WTC11 (cell line): ENCODE data around the gene PPFIBP2. TPM values are rescaled to one million over a fixed set of nuclear protein-coding genes. Genes with fewer than 3 reads are reported as not detected.

Experiments
- ATAC-seq: fragments of 200-7000 bp; cut with Tn5 transposase; 2 replicates; pipeline ENCODE4 v1.10.0; 2021; ENCODE audit warnings: mild to moderate bottlenecking, moderate library complexity
- CTCF ChIA-PET: fragments of 300-600 bp; sonication (Branson Sonifier 250); formaldehyde crosslinking; loops from one replicate; lab custom pipeline; 2021; ENCODE audit warnings: antibody characterized with exemption; lab: Charles Lee
- POLR2A ChIA-PET: fragments of 350-600 bp; sonication (Branson Sonifier 250); formaldehyde crosslinking; loops from one replicate; lab custom pipeline; 2021; ENCODE audit warnings: antibody characterized with exemption; lab: Charles Lee
- DNase-seq: peaks from one replicate; pipeline ENCODE4 v3.0.0; 2021; ENCODE audit warnings: low spot score
- H3K27ac Mint-ChIP-seq: 2 replicates; pipeline ENCODE4 v1.8.0; 2021; ENCODE audit warnings: mixed read lengths
- H3K27me3 Mint-ChIP-seq: 2 replicates; pipeline ENCODE4 v1.8.0; 2021; ENCODE audit warnings: low read depth, mild to moderate bottlenecking, moderate library complexity, mixed read lengths
- H3K36me3 Mint-ChIP-seq: 2 replicates; pipeline ENCODE4 v1.8.0; 2021; ENCODE audit warnings: mixed read lengths
- H3K4me1 Mint-ChIP-seq: 2 replicates; pipeline ENCODE4 v1.8.0; 2022; ENCODE audit warnings: mixed read lengths
- H3K4me3 Mint-ChIP-seq: 2 replicates; pipeline ENCODE4 v1.8.0; 2021; ENCODE audit warnings: mild to moderate bottlenecking, moderate library complexity, mixed read lengths
- H3K9me3 Mint-ChIP-seq: 2 replicates; pipeline ENCODE4 v1.8.0; 2021; ENCODE audit warnings: mixed read lengths
- ATF1 ChIP-seq: sonication (generic); formaldehyde crosslinking; IDR thresholded peaks from 2 replicates; pipeline ENCODE4 v1.8.1; 2023; ENCODE audit warnings: mild to moderate bottlenecking, moderate library complexity, missing genetic modification reagents
- FOXJ3 ChIP-seq: sonication (generic); formaldehyde crosslinking; IDR thresholded peaks from 2 replicates; pipeline ENCODE4 v1.9.0; 2021; ENCODE audit warnings: missing genetic modification reagents, mild to moderate bottlenecking, borderline replicate concordance
- KAT7 ChIP-seq: sonication (generic); formaldehyde crosslinking; IDR thresholded peaks from 2 replicates; pipeline ENCODE4 v1.8.1; 2023; ENCODE audit warnings: missing genetic modification reagents, mild to moderate bottlenecking, borderline replicate concordance
- NFYB ChIP-seq: sonication (generic); formaldehyde crosslinking; conservative IDR thresholded peaks from 2 replicates; pipeline ENCODE4 v1.8.0; 2022; ENCODE audit warnings: low read depth, missing genetic modification reagents
- NR3C1 ChIP-seq: sonication (generic); formaldehyde crosslinking; conservative IDR thresholded peaks from 2 replicates; pipeline ENCODE4 v1.8.1; 2023; ENCODE audit warnings: low read depth, mild to moderate bottlenecking, missing genetic modification reagents
- PRRX2 ChIP-seq: fragments of 250-450 bp; sonication (Bioruptor Pico); IDR thresholded peaks from 2 replicates; pipeline ENCODE4 v1.8.0; 2021; ENCODE audit warnings: mild to moderate bottlenecking
- ZNF138 ChIP-seq: sonication (generic); formaldehyde crosslinking; conservative IDR thresholded peaks from 2 replicates; pipeline ENCODE4 v1.8.1; 2022; ENCODE audit warnings: mild to moderate bottlenecking, moderate library complexity, missing genetic modification reagents
- total RNA-seq: library from RNA; stranded (reverse); gene quantifications from 3 replicates; pipeline ENCODE4 v1.2.3, GENCODE V29; 2021
- TF ChIP-seq, protein P1 (sequence below): fragments of 250-450 bp; sonication (Bioruptor Pico); IDR thresholded peaks from 2 replicates; pipeline ENCODE4 v1.9.0; 2021; ENCODE audit warnings: mild to moderate bottlenecking, borderline replicate concordance
- TF ChIP-seq, protein P2 (sequence below): sonication (generic); formaldehyde crosslinking; IDR thresholded peaks from 2 replicates; pipeline ENCODE4 v1.8.1; 2023; ENCODE audit warnings: mild to moderate bottlenecking, moderate library complexity, missing genetic modification reagents
- TF ChIP-seq, protein P3 (sequence below): fragments of 250-450 bp; sonication (Bioruptor Pico); conservative IDR thresholded peaks from 2 replicates; pipeline ENCODE4 v1.9.0; 2021; ENCODE audit warnings: mild to moderate bottlenecking
- TF ChIP-seq, protein P4 (sequence below): sonication (generic); formaldehyde crosslinking; IDR thresholded peaks from 2 replicates; pipeline ENCODE4 v1.8.1; 2023; ENCODE audit warnings: mild to moderate bottlenecking, missing genetic modification reagents, moderate library complexity
- TF ChIP-seq, protein P5 (sequence below): fragments of 250-450 bp; sonication (Bioruptor Pico); IDR thresholded peaks from 2 replicates; pipeline ENCODE4 v1.9.0; 2021; ENCODE audit warnings: mild to moderate bottlenecking
- TF ChIP-seq, protein P6 (sequence below): fragments of 250-450 bp; sonication (Bioruptor Pico); IDR thresholded peaks from 2 replicates; pipeline ENCODE4 v2.1.2; 2022; ENCODE audit warnings: mild to moderate bottlenecking, moderate library complexity
- TF ChIP-seq, protein P7 (sequence below): sonication (generic); formaldehyde crosslinking; IDR thresholded peaks from 2 replicates; pipeline ENCODE4 v1.8.0; 2022; ENCODE audit warnings: mild to moderate bottlenecking, missing genetic modification reagents
- TF ChIP-seq, protein P8 (sequence below): sonication (generic); formaldehyde crosslinking; IDR thresholded peaks from 2 replicates; pipeline ENCODE4 v1.8.1; 2022; ENCODE audit warnings: low read depth, missing genetic modification reagents, borderline replicate concordance

Gene PPFIBP2
- total RNA-seq, 1 experiment from 2014 or later, result 21.4 TPM

DNA sequence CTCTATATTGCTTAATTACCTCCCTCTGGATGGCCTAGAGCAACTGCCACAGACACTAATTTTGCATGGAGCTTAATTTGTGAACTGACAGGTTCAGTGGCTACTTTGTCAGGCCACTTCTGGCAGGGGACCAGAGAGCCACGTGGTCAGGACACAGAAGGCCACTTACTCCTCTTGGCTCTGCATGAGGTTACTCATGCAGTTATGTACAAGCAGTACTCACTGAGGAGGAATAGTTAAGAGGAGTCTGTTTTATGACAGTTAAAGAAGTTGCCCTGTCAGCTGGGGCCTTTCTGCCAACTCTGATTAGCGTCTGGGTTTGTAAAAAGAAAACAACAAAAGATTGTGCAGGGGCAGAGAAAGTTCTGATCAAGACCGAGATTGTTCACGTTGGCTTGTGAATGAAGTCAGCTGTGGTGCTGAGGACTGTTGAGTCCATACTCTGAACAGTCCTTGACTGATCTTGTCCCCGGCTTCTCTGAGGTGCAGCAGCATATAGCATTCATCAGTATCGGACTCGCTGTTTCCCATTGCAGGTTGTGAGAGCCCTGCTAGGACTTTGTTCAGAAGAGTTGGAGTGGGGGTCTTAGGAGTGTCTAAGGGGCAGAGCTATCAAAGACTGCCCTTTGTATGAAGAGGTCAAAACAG, 41.4 kb downstream of the PPFIBP2 start:
- ChIA-PET CTCF (interaction anchor here (1.5 kb wide), 1 partner anchor 16 kb away, joined by 5 read pairs; no protein-coding TSS in a partner anchor), POLR2A (no interaction called here)

DNA sequence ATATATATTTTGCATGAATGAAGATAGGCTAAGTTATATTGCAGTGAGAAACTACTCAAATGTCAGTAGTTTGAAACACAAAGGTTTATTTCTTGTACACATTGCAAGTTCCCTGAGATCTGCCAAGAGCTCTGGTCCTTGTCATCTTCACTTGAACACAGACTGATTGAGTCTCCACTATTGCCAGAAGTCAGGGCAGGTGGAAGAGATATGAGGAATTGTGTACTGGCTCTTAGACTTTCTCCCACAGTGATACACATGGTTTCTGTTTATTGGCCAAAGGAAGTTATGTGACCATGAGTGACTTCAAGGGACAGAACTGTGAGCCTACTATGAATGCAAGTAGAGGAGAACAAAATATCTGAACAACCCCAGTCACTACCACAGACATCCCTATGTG, 44.2 kb downstream of the PPFIBP2 start:
- no peak for DNase-seq
- Mint-ChIP-seq H3K9me3 (no peaks in the 10 kb centered on the region), H3K27me3 (no peaks in the 10 kb centered on the region), H3K4me1 (peaks cover 47% of the 10 kb centered on the region), H3K4me3 (no peak overlapping the region), H3K36me3 (no peaks in the 10 kb centered on the region; the same call in 1 of the 2 replicates), H3K27ac (no peak overlapping the region)
- ChIA-PET CTCF (interaction anchor here (0.8 kb wide), 1 partner anchor 14 kb away, joined by 3 read pairs; no protein-coding TSS in a partner anchor), POLR2A (no interaction called here)
- TF ChIP-seq, protein P1, sequence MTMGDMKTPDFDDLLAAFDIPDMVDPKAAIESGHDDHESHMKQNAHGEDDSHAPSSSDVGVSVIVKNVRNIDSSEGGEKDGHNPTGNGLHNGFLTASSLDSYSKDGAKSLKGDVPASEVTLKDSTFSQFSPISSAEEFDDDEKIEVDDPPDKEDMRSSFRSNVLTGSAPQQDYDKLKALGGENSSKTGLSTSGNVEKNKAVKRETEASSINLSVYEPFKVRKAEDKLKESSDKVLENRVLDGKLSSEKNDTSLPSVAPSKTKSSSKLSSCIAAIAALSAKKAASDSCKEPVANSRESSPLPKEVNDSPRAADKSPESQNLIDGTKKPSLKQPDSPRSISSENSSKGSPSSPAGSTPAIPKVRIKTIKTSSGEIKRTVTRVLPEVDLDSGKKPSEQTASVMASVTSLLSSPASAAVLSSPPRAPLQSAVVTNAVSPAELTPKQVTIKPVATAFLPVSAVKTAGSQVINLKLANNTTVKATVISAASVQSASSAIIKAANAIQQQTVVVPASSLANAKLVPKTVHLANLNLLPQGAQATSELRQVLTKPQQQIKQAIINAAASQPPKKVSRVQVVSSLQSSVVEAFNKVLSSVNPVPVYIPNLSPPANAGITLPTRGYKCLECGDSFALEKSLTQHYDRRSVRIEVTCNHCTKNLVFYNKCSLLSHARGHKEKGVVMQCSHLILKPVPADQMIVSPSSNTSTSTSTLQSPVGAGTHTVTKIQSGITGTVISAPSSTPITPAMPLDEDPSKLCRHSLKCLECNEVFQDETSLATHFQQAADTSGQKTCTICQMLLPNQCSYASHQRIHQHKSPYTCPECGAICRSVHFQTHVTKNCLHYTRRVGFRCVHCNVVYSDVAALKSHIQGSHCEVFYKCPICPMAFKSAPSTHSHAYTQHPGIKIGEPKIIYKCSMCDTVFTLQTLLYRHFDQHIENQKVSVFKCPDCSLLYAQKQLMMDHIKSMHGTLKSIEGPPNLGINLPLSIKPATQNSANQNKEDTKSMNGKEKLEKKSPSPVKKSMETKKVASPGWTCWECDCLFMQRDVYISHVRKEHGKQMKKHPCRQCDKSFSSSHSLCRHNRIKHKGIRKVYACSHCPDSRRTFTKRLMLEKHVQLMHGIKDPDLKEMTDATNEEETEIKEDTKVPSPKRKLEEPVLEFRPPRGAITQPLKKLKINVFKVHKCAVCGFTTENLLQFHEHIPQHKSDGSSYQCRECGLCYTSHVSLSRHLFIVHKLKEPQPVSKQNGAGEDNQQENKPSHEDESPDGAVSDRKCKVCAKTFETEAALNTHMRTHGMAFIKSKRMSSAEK (CRISPR knock-in tag), result no peak
- TF ChIP-seq NFYB (CRISPR knock-in tag), result no peak
- no peak for TF ChIP-seq NR3C1 (CRISPR knock-in tag)
- TF ChIP-seq, protein P2, sequence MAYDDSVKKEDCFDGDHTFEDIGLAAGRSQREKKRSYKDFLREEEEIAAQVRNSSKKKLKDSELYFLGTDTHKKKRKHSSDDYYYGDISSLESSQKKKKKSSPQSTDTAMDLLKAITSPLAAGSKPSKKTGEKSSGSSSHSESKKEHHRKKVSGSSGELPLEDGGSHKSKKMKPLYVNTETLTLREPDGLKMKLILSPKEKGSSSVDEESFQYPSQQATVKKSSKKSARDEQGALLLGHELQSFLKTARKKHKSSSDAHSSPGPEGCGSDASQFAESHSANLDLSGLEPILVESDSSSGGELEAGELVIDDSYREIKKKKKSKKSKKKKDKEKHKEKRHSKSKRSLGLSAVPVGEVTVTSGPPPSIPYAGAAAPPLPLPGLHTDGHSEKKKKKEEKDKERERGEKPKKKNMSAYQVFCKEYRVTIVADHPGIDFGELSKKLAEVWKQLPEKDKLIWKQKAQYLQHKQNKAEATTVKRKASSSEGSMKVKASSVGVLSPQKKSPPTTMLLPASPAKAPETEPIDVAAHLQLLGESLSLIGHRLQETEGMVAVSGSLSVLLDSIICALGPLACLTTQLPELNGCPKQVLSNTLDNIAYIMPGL (CRISPR knock-in tag), result no peak
- TF ChIP-seq, protein P3, sequence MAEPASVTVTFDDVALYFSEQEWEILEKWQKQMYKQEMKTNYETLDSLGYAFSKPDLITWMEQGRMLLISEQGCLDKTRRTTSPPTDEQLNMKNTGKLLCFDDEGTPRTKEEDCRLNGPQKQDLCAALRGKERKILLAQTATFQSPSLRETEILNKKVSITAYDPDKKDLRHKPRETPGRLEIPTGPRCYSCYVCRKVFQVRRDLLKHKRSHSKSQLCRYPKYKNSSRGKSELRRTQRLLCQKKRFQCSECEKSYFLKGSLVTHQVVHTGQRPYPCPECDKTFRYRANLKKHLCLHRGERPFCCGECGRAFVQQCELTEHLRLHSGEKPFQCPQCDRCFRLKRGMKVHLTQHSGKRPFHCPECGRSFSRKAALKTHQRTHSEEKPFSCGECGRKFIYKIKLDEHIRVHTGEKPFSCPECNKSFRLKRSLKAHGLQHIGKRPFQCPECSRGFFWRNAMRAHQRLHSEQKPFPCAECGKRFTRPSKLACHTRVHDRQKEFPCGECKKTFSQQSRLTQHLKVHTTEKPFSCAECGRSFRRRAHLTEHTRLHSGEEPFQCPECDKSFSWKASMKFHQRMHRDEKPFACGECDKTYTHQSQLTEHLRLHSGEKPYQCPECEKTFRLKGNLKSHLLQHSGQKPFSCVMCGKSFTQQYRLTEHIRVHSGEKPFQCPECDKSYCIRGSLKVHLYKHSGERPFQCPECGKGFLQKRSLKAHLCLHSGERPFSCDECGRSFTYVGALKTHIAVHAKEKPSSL (CRISPR knock-in tag), result no peak
- TF ChIP-seq ZNF138 (CRISPR knock-in tag), result no peak
- ATAC-seq, result no peak

More for the DNA sequence above, 41.4 kb downstream of the PPFIBP2 start:
- Mint-ChIP-seq H3K9me3 (no peaks in the 10 kb centered on the region), H3K36me3 (no peaks in the 10 kb centered on the region; the same call in 1 of the 2 replicates), H3K27ac (no peak overlapping the region), H3K27me3 (no peaks in the 10 kb centered on the region), H3K4me1 (peaks cover 25% of the 10 kb centered on the region)
- no peak for DNase-seq
- ATAC-seq, result no peak
- TF ChIP-seq, protein P4, sequence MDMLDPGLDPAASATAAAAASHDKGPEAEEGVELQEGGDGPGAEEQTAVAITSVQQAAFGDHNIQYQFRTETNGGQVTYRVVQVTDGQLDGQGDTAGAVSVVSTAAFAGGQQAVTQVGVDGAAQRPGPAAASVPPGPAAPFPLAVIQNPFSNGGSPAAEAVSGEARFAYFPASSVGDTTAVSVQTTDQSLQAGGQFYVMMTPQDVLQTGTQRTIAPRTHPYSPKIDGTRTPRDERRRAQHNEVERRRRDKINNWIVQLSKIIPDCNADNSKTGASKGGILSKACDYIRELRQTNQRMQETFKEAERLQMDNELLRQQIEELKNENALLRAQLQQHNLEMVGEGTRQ, result no peak
- no peak for TF ChIP-seq ATF1 (CRISPR knock-in tag)
- no peak for TF ChIP-seq PRRX2 (CRISPR knock-in tag)
- TF ChIP-seq ZNF138 (CRISPR knock-in tag), result no peak
- TF ChIP-seq FOXJ3, result no peak
- TF ChIP-seq, protein P5, sequence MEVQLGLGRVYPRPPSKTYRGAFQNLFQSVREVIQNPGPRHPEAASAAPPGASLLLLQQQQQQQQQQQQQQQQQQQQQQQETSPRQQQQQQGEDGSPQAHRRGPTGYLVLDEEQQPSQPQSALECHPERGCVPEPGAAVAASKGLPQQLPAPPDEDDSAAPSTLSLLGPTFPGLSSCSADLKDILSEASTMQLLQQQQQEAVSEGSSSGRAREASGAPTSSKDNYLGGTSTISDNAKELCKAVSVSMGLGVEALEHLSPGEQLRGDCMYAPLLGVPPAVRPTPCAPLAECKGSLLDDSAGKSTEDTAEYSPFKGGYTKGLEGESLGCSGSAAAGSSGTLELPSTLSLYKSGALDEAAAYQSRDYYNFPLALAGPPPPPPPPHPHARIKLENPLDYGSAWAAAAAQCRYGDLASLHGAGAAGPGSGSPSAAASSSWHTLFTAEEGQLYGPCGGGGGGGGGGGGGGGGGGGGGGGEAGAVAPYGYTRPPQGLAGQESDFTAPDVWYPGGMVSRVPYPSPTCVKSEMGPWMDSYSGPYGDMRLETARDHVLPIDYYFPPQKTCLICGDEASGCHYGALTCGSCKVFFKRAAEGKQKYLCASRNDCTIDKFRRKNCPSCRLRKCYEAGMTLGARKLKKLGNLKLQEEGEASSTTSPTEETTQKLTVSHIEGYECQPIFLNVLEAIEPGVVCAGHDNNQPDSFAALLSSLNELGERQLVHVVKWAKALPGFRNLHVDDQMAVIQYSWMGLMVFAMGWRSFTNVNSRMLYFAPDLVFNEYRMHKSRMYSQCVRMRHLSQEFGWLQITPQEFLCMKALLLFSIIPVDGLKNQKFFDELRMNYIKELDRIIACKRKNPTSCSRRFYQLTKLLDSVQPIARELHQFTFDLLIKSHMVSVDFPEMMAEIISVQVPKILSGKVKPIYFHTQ (CRISPR knock-in tag), result no peak
- TF ChIP-seq KAT7 (CRISPR knock-in tag), result no peak
- TF ChIP-seq, protein P6, sequence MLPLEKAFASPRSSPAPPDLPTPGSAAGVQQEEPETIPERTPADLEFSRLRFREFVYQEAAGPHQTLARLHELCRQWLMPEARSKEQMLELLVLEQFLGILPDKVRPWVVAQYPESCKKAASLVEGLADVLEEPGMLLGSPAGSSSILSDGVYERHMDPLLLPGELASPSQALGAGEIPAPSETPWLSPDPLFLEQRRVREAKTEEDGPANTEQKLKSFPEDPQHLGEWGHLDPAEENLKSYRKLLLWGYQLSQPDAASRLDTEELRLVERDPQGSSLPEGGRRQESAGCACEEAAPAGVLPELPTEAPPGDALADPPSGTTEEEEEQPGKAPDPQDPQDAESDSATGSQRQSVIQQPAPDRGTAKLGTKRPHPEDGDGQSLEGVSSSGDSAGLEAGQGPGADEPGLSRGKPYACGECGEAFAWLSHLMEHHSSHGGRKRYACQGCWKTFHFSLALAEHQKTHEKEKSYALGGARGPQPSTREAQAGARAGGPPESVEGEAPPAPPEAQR (CRISPR knock-in tag), result no peak
- TF ChIP-seq, protein P7, sequence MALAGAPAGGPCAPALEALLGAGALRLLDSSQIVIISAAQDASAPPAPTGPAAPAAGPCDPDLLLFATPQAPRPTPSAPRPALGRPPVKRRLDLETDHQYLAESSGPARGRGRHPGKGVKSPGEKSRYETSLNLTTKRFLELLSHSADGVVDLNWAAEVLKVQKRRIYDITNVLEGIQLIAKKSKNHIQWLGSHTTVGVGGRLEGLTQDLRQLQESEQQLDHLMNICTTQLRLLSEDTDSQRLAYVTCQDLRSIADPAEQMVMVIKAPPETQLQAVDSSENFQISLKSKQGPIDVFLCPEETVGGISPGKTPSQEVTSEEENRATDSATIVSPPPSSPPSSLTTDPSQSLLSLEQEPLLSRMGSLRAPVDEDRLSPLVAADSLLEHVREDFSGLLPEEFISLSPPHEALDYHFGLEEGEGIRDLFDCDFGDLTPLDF (CRISPR knock-in tag), result no peak
- TF ChIP-seq, protein P8, sequence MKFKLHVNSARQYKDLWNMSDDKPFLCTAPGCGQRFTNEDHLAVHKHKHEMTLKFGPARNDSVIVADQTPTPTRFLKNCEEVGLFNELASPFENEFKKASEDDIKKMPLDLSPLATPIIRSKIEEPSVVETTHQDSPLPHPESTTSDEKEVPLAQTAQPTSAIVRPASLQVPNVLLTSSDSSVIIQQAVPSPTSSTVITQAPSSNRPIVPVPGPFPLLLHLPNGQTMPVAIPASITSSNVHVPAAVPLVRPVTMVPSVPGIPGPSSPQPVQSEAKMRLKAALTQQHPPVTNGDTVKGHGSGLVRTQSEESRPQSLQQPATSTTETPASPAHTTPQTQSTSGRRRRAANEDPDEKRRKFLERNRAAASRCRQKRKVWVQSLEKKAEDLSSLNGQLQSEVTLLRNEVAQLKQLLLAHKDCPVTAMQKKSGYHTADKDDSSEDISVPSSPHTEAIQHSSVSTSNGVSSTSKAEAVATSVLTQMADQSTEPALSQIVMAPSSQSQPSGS (CRISPR knock-in tag), result no peak
- TF ChIP-seq, all 79 proteins: peak for 0
- H3K4me3 Mint-ChIP-seq, result no peak overlapping the region
